GM12892 (cell line): Measurements from ENCODE around the gene TRAF3IP3. TPM values are rescaled to one million over a fixed set of nuclear protein-coding genes. Genes with fewer than 3 reads are reported as not detected.
A peak's percentile ranks its signal among the peaks of the same experiment; 100 is the strongest.

Experiments
- DNase-seq: peaks from one replicate; pipeline ENCODE4 v3.0.0; 2011; ENCODE audit not compliant: insufficient read length
- FAIRE-seq: peaks from 2 replicates; lab custom pipeline; 2011; peaks lifted over from hg19 to GRCh38; lab: Jason Lieb, UNC
- POLR2A ChIP-seq: IDR thresholded peaks from 2 replicates; pipeline ENCODE4 v1.6.1; 2011; ENCODE audit warnings: low read depth, low read length, control low read depth
- POLR2AphosphoS5 ChIP-seq: IDR thresholded peaks from 2 replicates; pipeline ENCODE4 v1.6.1; 2011; ENCODE audit warnings: low read depth, low read length, control low read depth
- TAF1 ChIP-seq: IDR thresholded peaks from 2 replicates; pipeline ENCODE4 v1.6.1; 2011; ENCODE audit warnings: low read depth, mild to moderate bottlenecking, control low read depth, low read length, borderline replicate concordance
- polyA plus RNA-seq: library from polyadenylated mRNA; unstranded; fragments of >200 nt; gene quantifications from one replicate; pipeline ENCODE4 v1.2.1, GENCODE V29; 2012; ENCODE audit warnings: missing spikeins, inconsistent platforms; ENCODE audit not compliant: missing spikeins

TRAF3IP3 gene, protein sequence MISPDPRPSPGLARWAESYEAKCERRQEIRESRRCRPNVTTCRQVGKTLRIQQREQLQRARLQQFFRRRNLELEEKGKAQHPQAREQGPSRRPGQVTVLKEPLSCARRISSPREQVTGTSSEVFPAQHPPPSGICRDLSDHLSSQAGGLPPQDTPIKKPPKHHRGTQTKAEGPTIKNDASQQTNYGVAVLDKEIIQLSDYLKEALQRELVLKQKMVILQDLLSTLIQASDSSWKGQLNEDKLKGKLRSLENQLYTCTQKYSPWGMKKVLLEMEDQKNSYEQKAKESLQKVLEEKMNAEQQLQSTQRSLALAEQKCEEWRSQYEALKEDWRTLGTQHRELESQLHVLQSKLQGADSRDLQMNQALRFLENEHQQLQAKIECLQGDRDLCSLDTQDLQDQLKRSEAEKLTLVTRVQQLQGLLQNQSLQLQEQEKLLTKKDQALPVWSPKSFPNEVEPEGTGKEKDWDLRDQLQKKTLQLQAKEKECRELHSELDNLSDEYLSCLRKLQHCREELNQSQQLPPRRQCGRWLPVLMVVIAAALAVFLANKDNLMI
- polyA plus RNA-seq, result 96.9 TPM

DNA sequence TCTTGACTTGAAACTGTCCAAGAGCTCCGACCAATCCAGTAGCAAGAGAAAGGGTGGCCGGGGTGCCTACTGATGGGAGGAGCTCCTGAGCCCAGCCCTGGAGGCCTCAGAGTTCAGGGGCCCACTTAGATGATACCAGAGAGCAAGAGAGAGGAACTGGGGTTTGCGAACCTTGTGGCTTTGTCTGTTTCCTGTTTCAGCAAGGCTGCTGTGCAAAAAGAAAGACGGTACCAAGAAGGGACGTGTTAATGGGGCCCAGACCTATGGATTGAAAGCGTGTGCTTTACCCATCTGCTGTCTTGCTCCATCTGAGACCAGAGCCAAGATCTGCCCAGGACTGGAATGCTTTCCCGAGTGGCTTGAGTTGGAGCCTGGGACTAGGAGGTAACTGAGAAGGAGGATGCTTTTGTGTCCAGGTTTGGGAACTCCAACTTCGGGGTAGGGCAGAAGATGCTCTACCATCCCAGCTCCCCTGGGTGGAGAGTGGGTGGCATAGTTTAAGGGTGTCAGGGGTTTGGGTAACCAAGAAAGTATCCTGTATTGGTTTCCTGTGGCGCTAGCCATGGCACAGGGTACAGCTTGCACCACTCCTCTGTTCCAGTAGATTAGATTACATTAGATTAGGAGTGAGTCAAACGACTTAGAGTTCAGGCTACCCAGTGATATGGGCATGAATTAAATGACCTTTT, at the start of gene TRAF3IP3:
TRAF3IP3 (plus strand) TSS at position 128 of the 689 bp plus-strand sequence. CDS start 3,987 bp downstream, outside the sequence.
- FAIRE-seq (peak; percentile 88), DNase-seq (peak; percentile 57)
- peak; percentile 78; the same call in 1 of the 2 replicates for TF ChIP-seq TAF1
- TF ChIP-seq POLR2A, result peak; percentile 92
- TF ChIP-seq POLR2AphosphoS5, result peak; percentile 88

DNA sequence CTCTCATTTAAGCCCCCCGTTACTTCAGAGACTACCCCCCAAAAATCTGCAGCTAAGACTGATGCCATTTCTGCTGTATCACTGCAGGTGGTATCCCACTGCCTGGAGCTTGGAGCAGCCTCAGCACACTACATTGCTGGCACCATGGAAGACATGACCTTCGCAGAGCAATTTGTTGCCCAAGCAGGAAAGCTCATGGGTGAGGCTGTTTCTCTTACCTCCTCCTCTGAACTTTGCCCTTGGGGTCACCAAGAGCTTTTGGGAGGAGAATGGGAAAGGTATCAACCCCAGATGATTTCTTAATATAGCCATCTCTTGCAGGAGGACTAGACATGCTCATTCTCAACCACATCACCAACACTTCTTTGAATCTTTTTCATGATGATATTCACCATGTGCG, 49.2 kb upstream of the TRAF3IP3 start:
- FAIRE-seq, result no peak
- no peak for DNase-seq
- no peak for TF ChIP-seq TAF1
- TF ChIP-seq POLR2A, result no peak
- no peak for TF ChIP-seq POLR2AphosphoS5

DNA sequence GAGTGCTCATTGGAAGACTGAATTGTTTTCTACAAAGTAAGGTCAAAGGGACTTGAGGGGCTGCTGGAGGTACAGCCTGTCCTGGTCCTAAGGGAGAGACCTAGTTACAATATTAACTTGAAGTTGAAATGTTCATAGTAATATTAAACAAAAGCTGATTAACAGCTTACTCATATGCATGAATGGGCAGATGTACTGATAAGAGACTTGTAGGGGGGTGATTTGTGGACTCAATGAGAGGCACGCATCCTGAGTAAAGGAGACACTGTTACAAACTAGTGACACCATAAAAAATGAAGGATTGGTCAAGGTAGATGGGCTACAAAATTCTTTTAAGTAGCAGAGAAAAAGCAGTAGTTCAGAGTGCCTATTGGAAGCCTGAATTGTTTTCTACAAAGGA, 48.5 kb upstream of the TRAF3IP3 start:
- FAIRE-seq (no peak), DNase-seq (no peak)
- TF ChIP-seq POLR2A (no peak), TAF1 (no peak), POLR2AphosphoS5 (no peak)

DNA sequence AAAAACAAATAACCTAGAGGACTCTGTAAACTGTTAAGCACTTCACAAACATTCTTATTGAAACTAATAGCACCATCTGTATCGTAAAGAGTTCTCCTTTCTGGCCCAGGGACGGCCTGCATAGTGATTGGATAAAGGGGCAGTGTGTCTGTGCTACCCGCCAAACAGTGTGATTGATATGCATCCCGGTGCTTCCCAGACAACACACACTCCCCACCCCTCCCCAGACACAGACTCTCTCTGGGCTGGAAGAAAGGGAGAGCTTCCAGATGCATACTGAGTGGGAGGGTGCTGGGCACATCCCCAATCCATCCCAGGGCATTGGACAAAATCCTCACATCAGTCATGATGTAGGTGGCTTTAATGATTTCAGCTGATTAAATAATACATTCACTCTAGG, 47.6 kb upstream of the TRAF3IP3 start:
- TF ChIP-seq POLR2AphosphoS5 (no peak), POLR2A (no peak), TAF1 (no peak)
- no peak for DNase-seq
- FAIRE-seq, result no peak

DNA sequence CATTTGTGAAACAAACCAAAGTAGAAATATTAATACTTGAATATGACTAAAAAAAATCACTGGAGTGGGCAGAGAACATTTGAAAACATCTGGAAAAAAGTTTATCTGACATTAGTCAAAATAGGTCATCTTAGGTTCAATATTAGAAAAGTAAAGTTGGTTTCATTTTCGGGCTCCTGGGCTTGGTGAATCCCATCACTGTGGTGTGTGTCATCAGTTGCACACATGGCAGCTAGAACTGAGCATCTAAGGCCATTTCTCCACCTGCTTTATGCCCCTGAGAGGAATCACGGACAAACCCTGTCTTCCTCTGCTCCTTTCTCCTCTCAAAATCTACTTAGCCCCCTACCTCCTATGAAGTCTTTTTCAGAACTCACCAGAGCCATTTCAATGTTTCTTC, 45.8 kb upstream of the TRAF3IP3 start:
- no peak for DNase-seq
- FAIRE-seq, result no peak
- TF ChIP-seq TAF1, result no peak

DNA sequence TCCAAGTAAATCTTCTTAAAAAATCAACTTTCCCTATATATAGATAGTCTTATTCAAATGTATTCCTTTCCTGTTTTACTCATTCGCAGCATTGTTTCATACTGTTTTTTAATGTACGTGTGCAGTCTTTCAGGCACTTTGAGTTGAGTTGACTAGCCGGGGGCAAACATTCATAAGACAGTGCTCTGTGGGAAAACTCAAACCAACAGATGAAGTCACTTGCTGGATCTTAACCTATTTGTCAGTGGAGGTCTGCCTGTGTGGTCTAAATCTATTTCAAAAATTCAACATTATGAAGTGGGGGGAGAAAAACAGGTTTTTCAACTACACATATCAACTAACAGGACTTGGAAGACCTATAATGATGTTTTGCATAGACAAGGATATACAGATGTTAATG, 45.0 kb upstream of the TRAF3IP3 start:
- FAIRE-seq (no peak), DNase-seq (no peak)
- TF ChIP-seq TAF1, result no peak
- no peak for TF ChIP-seq POLR2AphosphoS5
- no peak for TF ChIP-seq POLR2A

DNA sequence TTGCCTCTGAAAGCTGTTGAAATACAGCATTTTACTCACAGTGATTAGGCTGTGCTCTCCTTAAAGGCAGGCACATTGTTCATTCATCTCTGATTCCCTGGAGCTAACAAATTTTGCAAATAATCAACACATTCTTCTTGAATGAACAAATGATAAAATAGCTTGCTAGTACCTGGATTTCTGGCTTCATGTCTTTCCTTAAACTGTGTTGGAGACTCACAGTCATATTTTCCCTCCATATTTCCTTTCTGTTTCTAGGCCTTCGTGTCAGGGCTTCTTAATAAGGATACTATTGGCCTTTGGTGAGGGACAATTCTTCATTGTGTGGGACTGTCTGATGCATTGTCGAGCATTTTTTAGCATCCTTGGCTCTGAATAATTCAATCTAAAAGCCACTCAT, 41.5 kb upstream of the TRAF3IP3 start:
- no peak for DNase-seq
- FAIRE-seq, result no peak
- no peak for TF ChIP-seq TAF1
- no peak for TF ChIP-seq POLR2A
- no peak for TF ChIP-seq POLR2AphosphoS5

DNA sequence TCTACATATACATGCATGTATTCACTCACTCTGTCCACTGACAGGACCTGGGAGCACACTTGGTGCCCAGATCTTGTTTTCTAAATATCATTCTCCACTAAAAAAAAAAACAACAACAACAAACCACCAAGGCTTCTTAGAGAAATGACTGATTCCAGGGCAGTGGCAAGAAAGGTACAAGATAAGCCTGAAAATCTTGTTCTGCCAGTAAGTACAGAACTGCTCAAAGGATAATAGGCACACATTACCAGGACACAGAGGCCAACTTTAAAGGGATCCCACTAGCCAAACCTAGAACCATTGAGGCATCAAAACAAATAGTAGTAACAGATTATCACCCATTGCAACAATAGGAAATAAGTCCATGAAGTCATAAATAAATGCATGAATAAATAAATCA, 40.5 kb upstream of the TRAF3IP3 start:
- TF ChIP-seq POLR2AphosphoS5 (no peak), POLR2A (no peak), TAF1 (no peak)
- FAIRE-seq, result no peak

DNA sequence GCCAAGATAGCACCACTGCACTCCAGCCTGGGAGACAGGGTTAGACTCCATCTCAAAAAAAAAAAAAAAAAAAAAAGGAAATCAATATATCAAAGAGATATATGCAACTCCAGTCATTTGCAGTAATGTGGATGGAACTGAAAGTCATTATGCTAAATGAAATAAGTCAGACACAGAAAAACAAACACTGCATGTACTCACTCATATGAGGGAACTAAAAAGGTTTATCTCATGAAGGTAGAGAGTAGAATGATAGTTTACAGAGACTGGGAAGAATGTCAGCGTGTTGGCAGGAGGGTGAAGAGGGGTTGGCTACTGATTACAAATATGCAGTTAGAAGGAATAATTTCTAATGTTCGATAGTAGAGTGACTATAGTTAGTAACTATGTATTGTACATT, 38.0 kb upstream of the TRAF3IP3 start:
- no peak for DNase-seq
- peak; percentile 38 for FAIRE-seq
- TF ChIP-seq POLR2A, result no peak
- no peak for TF ChIP-seq TAF1
- TF ChIP-seq POLR2AphosphoS5, result no peak

More for the DNA sequence above, 40.5 kb upstream of the TRAF3IP3 start:
- DNase-seq, result no peak

DNA sequence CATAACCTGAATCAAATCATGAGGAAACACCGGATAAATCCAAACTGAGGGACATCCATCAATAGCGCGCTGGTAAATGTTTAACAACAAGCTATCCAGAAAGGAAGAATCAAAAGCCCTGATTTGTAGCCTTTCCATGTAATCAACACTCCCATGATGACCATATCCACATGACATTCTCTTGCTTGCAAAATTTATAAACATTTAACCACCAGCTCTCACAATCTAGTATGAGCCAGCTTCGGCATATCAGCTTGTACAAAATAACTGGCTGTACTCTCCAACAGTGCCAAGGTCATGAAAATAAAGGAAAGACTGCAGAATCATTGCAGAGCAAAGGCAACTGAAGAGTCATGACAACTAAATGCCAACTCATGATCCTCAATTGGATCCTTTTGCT, 35.5 kb upstream of the TRAF3IP3 start:
- DNase-seq (no peak), FAIRE-seq (no peak)
- no peak for TF ChIP-seq POLR2A
- no peak for TF ChIP-seq POLR2AphosphoS5

DNA sequence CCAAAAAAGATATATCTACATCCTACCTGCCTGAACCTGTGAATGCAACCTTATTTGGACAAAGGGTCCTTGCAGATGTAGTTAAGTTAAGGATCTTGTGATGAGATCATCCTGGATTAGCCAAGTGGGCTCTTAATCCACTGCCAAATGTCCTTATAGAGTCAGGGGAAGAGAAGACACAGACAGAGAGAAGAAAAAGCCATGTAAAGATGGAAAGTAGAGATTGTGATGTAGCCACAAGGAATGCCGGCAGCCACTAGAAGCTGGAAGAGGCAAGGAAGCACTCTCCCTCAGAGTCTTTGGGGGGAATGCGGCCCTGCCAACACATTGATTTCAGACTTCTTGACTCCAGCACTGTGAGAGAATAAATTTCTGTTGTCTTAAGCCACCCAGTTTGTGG, 35.0 kb upstream of the TRAF3IP3 start:
- DNase-seq (no peak), FAIRE-seq (no peak)
- TF ChIP-seq TAF1 (no peak), POLR2AphosphoS5 (no peak), POLR2A (no peak)

DNA sequence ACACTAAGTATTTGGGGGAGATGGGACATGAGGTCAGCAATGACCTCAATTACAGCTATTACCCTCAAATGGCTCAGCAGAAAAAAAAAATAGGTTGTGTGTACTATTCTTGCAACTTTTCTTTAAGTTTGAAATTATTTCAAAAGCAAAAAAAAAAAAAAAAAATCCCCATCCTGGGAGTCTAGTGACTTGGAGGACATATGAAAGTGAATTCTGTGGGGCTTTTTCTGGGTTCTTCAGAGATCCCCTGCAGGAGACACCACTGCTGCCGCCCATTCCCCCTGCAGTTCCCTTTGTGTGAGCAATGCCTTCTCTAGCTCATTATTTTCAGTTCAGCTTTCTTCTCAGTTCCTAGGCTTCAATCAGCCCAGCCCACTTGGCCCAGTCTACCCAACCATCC, 34.5 kb upstream of the TRAF3IP3 start:
- no peak for DNase-seq
- TF ChIP-seq TAF1, result no peak
- no peak for TF ChIP-seq POLR2A
- TF ChIP-seq POLR2AphosphoS5, result no peak
- FAIRE-seq, result no peak
